Memory B cell (primary cell): ENCODE data around the gene RHOT2.
"Not testable (repeated sequence)": the region's sequence is repeated elsewhere in the genome, so short reads cannot be mapped to it uniquely, and the experiment has no call there.

Source experiments
- ATAC-seq: fragments of 150-1000 bp; cut with Tn5 transposase; 2 replicates; pipeline ENCODE4 v1.10.0; 2021; ENCODE audit warnings: low read depth, mild to moderate bottlenecking, moderate library complexity
- DNase-seq, 2 donors: peaks; one replicate each; pipeline ENCODE4 v3.0.0; 2022; ENCODE audit warnings: low spot score in 2 of 2
- H3K27ac Mint-ChIP-seq: one replicate; pipeline ENCODE4 v1.8.0; 2022; ENCODE audit warnings: mild to moderate bottlenecking, moderate library complexity, mixed read lengths
- H3K27me3 Mint-ChIP-seq: one replicate; pipeline ENCODE4 v1.8.0; 2022; ENCODE audit warnings: mixed read lengths
- H3K36me3 Mint-ChIP-seq: one replicate; pipeline ENCODE4 v1.8.0; 2022; ENCODE audit warnings: mild to moderate bottlenecking, mixed read lengths
- H3K4me1 Mint-ChIP-seq: one replicate; pipeline ENCODE4 v1.8.0; 2022; ENCODE audit warnings: mixed read lengths
- H3K4me3 Mint-ChIP-seq: one replicate; pipeline ENCODE4 v1.8.0; 2022; ENCODE audit warnings: mild to moderate bottlenecking, moderate library complexity, mixed read lengths
- H3K9me3 Mint-ChIP-seq: one replicate; pipeline ENCODE4 v1.8.0; 2022; ENCODE audit warnings: mixed read lengths

Gene RHOT2

GRCh38 chr16:682493-683395, 14.8 kb downstream of the RHOT2 start:
- Mint-ChIP-seq H3K4me1 (peaks cover 11% of the 10 kb centered on the region), H3K36me3 (peaks cover 4% of the 10 kb centered on the region), H3K27ac (no peak overlapping the region), H3K9me3 (no peaks in the 10 kb centered on the region), H3K27me3 (peaks cover 1% of the 10 kb centered on the region), H3K4me3 (peak overlapping the region; percentile 77)
- no peak for DNase-seq
- ATAC-seq = no peak

GRCh38 chr16:683396-684070, 15.6 kb downstream of the RHOT2 start:
- peak overlapping the region; percentile 77 for H3K4me3 Mint-ChIP-seq
- no peaks in the 10 kb centered on the region for H3K27me3 Mint-ChIP-seq
- no peaks in the 10 kb centered on the region for H3K9me3 Mint-ChIP-seq
- peaks cover 4% of the 10 kb centered on the region for H3K36me3 Mint-ChIP-seq
- H3K27ac Mint-ChIP-seq = peak overlapping the region; percentile 75
- DNase-seq = no peak
- peaks cover 9% of the 10 kb centered on the region for H3K4me1 Mint-ChIP-seq
- no peak for ATAC-seq

- H3K27me3 Mint-ChIP-seq = no peaks in the 10 kb centered on the region
- DNase-seq (peak; percentile 95 to 97), ATAC-seq (peak; percentile 78)
- peaks cover 4% of the 10 kb centered on the region for H3K36me3 Mint-ChIP-seq
- H3K9me3 Mint-ChIP-seq = no peaks in the 10 kb centered on the region
- H3K27ac Mint-ChIP-seq = peak within 1 kb of the TSS; percentile 75
- H3K4me3 Mint-ChIP-seq = peak within 1 kb of the TSS; percentile 85
- peaks cover 10% of the 10 kb centered on the region for H3K4me1 Mint-ChIP-seq
These were observed 16.3 kb downstream of the RHOT2 start, which contains the start of gene JMJD8 for GRCh38 chr16:684071-684794. Gene JMJD8 (minus strand): TSS chr16:684334. CDS start chr16:684319, 15 bp downstream.

- H3K4me1 Mint-ChIP-seq = peaks cover 13% of the 10 kb centered on the region
- no peak overlapping the region for H3K27ac Mint-ChIP-seq
- ATAC-seq (no peak), DNase-seq (no peak)
- H3K27me3 Mint-ChIP-seq = no peaks in the 10 kb centered on the region
- peaks cover 4% of the 10 kb centered on the region for H3K36me3 Mint-ChIP-seq
- no peaks in the 10 kb centered on the region for H3K9me3 Mint-ChIP-seq
- no peak overlapping the region for H3K4me3 Mint-ChIP-seq
These were observed 17.2 kb downstream of the RHOT2 start for GRCh38 chr16:684961-685696.

GRCh38 chr16:685967-686366, 18.0 kb downstream of the RHOT2 start:
- H3K27ac Mint-ChIP-seq = no peak overlapping the region
- no peak for ATAC-seq
- H3K9me3 Mint-ChIP-seq = no peaks in the 10 kb centered on the region
- peaks cover 4% of the 10 kb centered on the region for H3K36me3 Mint-ChIP-seq
- H3K4me1 Mint-ChIP-seq = peaks cover 17% of the 10 kb centered on the region
- peak overlapping the region; percentile 58 for H3K4me3 Mint-ChIP-seq
- no peaks in the 10 kb centered on the region for H3K27me3 Mint-ChIP-seq
- DNase-seq = no peak

- ATAC-seq (no peak), DNase-seq (no peak)
- H3K4me1 Mint-ChIP-seq = peaks cover 18% of the 10 kb centered on the region
- no peak overlapping the region for H3K4me3 Mint-ChIP-seq
- no peak overlapping the region for H3K27ac Mint-ChIP-seq
- peaks cover 4% of the 10 kb centered on the region for H3K36me3 Mint-ChIP-seq
- no peaks in the 10 kb centered on the region for H3K27me3 Mint-ChIP-seq
- H3K9me3 Mint-ChIP-seq = no peaks in the 10 kb centered on the region
These were observed 18.7 kb downstream of the RHOT2 start for GRCh38 chr16:686459-687260.

- Mint-ChIP-seq H3K27ac (no peak overlapping the region), H3K4me3 (no peak overlapping the region), H3K36me3 (peaks cover 2% of the 10 kb centered on the region), H3K9me3 (no peaks in the 10 kb centered on the region), H3K27me3 (no peaks in the 10 kb centered on the region), H3K4me1 (peaks cover 17% of the 10 kb centered on the region)
- DNase-seq (no peak), ATAC-seq (no peak)
These were observed 19.6 kb downstream of the RHOT2 start for GRCh38 chr16:687499-687898.

- Mint-ChIP-seq H3K4me1 (peaks cover 20% of the 10 kb centered on the region), H3K36me3 (no peaks in the 10 kb centered on the region), H3K9me3 (no peaks in the 10 kb centered on the region), H3K4me3 (peak overlapping the region; percentile 86), H3K27ac (peak overlapping the region; percentile 74), H3K27me3 (peaks cover 2% of the 10 kb centered on the region)
- DNase-seq (no peak), ATAC-seq (no peak)
These were observed 21.4 kb downstream of the RHOT2 start for GRCh38 chr16:689175-689897.

GRCh38 chr16:691242-691641, 23.3 kb downstream of the RHOT2 start:
- not testable (repeated sequence) for H3K27me3 Mint-ChIP-seq, H3K36me3 Mint-ChIP-seq, ATAC-seq, DNase-seq, H3K9me3 Mint-ChIP-seq, H3K27ac Mint-ChIP-seq
- Mint-ChIP-seq H3K4me1 (peaks cover 29% of the 10 kb centered on the region), H3K4me3 (peak overlapping the region; percentile 68)

- H3K9me3 Mint-ChIP-seq = no peaks in the 10 kb centered on the region
- H3K36me3 Mint-ChIP-seq = no peaks in the 10 kb centered on the region
- DNase-seq = no peak
- peaks cover 29% of the 10 kb centered on the region for H3K4me1 Mint-ChIP-seq
- no peak overlapping the region for H3K27ac Mint-ChIP-seq
- peak overlapping the region; percentile 18 for H3K4me3 Mint-ChIP-seq
- peaks cover 6% of the 10 kb centered on the region for H3K27me3 Mint-ChIP-seq
- no peak for ATAC-seq
These were observed 24.6 kb downstream of the RHOT2 start for GRCh38 chr16:692356-693108.

GRCh38 chr16:693364-693763, 25.4 kb downstream of the RHOT2 start:
- ATAC-seq = no peak

GRCh38 chr16:693766-694165, 25.8 kb downstream of the RHOT2 start:
- Mint-ChIP-seq H3K4me1 (peaks cover 28% of the 10 kb centered on the region), H3K4me3 (peak overlapping the region; percentile 80), H3K27me3 (peaks cover 6% of the 10 kb centered on the region), H3K36me3 (no peaks in the 10 kb centered on the region), H3K9me3 (no peaks in the 10 kb centered on the region), H3K27ac (no peak overlapping the region)
- DNase-seq = no peak
- ATAC-seq = peak; percentile 47

More at GRCh38 chr16:693364-693763, 25.4 kb downstream of the RHOT2 start:
- Mint-ChIP-seq H3K27ac (no peak overlapping the region), H3K9me3 (no peaks in the 10 kb centered on the region), H3K4me1 (peaks cover 29% of the 10 kb centered on the region), H3K4me3 (peak overlapping the region; percentile 80), H3K27me3 (peaks cover 6% of the 10 kb centered on the region), H3K36me3 (no peaks in the 10 kb centered on the region)
- DNase-seq = no peak
